ENCODE data around the gene WDR55. TPM values are rescaled to one million over a fixed set of nuclear protein-coding genes. Genes with fewer than 3 reads are reported as not detected.

WDR55 gene
- total and polyA plus RNA-seq, 10 of the 15 experiments (the other 5 are each of a cell fraction or from before 2014, with no cell fraction given), result 3.4 to 27.8 (median 20.3) TPM

- TF ChIP-seq, protein P1, sequence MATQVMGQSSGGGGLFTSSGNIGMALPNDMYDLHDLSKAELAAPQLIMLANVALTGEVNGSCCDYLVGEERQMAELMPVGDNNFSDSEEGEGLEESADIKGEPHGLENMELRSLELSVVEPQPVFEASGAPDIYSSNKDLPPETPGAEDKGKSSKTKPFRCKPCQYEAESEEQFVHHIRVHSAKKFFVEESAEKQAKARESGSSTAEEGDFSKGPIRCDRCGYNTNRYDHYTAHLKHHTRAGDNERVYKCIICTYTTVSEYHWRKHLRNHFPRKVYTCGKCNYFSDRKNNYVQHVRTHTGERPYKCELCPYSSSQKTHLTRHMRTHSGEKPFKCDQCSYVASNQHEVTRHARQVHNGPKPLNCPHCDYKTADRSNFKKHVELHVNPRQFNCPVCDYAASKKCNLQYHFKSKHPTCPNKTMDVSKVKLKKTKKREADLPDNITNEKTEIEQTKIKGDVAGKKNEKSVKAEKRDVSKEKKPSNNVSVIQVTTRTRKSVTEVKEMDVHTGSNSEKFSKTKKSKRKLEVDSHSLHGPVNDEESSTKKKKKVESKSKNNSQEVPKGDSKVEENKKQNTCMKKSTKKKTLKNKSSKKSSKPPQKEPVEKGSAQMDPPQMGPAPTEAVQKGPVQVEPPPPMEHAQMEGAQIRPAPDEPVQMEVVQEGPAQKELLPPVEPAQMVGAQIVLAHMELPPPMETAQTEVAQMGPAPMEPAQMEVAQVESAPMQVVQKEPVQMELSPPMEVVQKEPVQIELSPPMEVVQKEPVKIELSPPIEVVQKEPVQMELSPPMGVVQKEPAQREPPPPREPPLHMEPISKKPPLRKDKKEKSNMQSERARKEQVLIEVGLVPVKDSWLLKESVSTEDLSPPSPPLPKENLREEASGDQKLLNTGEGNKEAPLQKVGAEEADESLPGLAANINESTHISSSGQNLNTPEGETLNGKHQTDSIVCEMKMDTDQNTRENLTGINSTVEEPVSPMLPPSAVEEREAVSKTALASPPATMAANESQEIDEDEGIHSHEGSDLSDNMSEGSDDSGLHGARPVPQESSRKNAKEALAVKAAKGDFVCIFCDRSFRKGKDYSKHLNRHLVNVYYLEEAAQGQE (IDR thresholded peaks at IDR 0.05; ENCODE audit: low read depth, low read length), result no peak
- TF ChIP-seq MAX (IDR thresholded peaks at IDR 0.05; ENCODE audit: low read depth, low read length) (peak; percentile 11; the same call in 1 of the 2 replicates), POLR2A (IDR thresholded peaks at IDR 0.05; ENCODE audit: low read depth, low read length) (peak; percentile 97), MYC (IDR thresholded peaks at IDR 0.05; ENCODE audit: insufficient read depth, insufficient read length, insufficient replicate concordance, low read length, severe bottlenecking) (peak; percentile 73), SRF (IDR thresholded peaks at IDR 0.05; ENCODE audit: low read depth in 2 of 2, low read length in 2 of 2) (peak in 1 of 2 experiments; percentile 61; a peak in 1 of 4 replicates), STAT3 (IDR thresholded peaks at IDR 0.05; ENCODE audit: low read depth, low read length) (no peak), WRNIP1 (IDR thresholded peaks at IDR 0.05; ENCODE audit: borderline replicate concordance, low read depth, low read length) (no peak), SP1 (IDR thresholded peaks at IDR 0.05; ENCODE audit: low read depth, low read length) (peak; percentile 5), EED (IDR thresholded peaks at IDR 0.05; ENCODE audit: low read depth) (peak; percentile 66; the same call in 1 of the 2 replicates), E2F8 (IDR thresholded peaks at IDR 0.05; ENCODE audit: low read depth, partially characterized antibody) (peak; percentile 90), CBX5 (IDR thresholded peaks at IDR 0.05; ENCODE audit: low read depth) (peak; percentile 79; the same call in 1 of the 2 replicates), IKZF2 (IDR thresholded peaks at IDR 0.05) (peak; percentile 40 to 57; a peak in 1 of 4 replicates), PKNOX1 (IDR thresholded peaks at IDR 0.05) (peak; percentile 75)
- TF ChIP-seq, protein P2, sequence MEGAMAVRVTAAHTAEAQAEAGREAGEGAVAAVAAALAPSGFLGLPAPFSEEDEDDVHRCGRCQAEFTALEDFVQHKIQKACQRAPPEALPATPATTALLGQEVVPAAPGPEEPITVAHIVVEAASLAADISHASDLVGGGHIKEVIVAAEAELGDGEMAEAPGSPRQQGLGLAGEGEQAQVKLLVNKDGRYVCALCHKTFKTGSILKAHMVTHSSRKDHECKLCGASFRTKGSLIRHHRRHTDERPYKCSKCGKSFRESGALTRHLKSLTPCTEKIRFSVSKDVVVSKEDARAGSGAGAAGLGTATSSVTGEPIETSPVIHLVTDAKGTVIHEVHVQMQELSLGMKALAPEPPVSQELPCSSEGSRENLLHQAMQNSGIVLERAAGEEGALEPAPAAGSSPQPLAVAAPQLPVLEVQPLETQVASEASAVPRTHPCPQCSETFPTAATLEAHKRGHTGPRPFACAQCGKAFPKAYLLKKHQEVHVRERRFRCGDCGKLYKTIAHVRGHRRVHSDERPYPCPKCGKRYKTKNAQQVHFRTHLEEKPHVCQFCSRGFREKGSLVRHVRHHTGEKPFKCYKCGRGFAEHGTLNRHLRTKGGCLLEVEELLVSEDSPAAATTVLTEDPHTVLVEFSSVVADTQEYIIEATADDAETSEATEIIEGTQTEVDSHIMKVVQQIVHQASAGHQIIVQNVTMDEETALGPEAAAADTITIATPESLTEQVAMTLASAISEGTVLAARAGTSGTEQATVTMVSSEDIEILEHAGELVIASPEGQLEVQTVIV (IDR thresholded peaks at IDR 0.05; ENCODE audit: borderline replicate concordance, partially characterized antibody), result peak; percentile 64
- TF ChIP-seq, protein P3, sequence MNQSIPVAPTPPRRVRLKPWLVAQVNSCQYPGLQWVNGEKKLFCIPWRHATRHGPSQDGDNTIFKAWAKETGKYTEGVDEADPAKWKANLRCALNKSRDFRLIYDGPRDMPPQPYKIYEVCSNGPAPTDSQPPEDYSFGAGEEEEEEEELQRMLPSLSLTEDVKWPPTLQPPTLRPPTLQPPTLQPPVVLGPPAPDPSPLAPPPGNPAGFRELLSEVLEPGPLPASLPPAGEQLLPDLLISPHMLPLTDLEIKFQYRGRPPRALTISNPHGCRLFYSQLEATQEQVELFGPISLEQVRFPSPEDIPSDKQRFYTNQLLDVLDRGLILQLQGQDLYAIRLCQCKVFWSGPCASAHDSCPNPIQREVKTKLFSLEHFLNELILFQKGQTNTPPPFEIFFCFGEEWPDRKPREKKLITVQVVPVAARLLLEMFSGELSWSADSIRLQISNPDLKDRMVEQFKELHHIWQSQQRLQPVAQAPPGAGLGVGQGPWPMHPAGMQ (IDR thresholded peaks at IDR 0.05; ENCODE audit: borderline replicate concordance), result no peak
Measured at GRCh38 chr5:140690941-140691924, 26.5 kb downstream of the WDR55 start, which contains the start of the genes HARS1 and HARS2 (continued).

All from GM12878 (cell line).